Loucy (cell line): ENCODE measurements around the gene MAP4K2.

ENCODE experiments used
- EZH2phosphoT487 ChIP-seq: fragments of 200-600 bp; IDR thresholded peaks from 2 replicates; pipeline ENCODE4 v1.6.1; 2018; ENCODE audit warnings: antibody characterized with exemption, mild to moderate bottlenecking, moderate library complexity, borderline replicate concordance
- TF ChIP-seq, protein P1 (sequence below): fragments of 200-600 bp; sonication (generic); conservative IDR thresholded peaks from 2 replicates; pipeline ENCODE4 v1.5.1; 2014; ENCODE audit warnings: mild to moderate bottlenecking, antibody characterized with exemption, low read length

DNA sequence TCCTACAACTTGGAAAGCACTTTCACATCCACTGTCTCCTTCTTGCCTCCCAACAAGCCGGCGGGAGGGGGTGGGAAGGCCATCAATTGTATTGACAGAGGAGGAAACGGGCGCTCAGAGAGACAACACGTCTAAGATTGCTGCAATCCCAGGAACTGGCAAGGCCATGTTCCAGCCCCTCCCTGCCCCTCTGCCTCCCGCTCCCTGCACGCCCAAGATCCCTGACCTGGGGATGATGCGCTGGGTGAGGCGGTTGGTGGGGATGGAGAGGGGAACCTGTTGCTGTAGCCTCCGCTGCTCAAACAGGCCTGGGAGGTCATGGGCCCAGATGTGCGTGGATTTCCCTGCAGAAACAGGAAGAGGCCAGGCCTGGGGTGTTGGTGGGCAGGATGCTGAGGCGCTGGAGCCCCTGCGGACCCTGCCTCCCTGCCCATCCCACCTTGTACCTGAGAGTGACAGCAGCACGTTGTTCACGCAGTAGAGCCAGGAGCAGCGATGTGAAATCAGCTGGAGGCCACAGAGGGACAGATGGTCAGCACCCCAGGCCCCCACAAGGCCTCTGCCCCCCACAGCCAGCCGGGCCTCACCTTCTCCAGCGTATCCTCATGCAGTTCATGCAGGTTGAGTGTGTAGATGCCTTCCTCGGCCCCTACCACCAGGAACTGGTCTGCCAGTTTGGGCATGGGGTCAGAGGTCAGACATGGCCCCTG, 6.8 kb downstream of the MAP4K2 start:
- TF ChIP-seq, protein P1, sequence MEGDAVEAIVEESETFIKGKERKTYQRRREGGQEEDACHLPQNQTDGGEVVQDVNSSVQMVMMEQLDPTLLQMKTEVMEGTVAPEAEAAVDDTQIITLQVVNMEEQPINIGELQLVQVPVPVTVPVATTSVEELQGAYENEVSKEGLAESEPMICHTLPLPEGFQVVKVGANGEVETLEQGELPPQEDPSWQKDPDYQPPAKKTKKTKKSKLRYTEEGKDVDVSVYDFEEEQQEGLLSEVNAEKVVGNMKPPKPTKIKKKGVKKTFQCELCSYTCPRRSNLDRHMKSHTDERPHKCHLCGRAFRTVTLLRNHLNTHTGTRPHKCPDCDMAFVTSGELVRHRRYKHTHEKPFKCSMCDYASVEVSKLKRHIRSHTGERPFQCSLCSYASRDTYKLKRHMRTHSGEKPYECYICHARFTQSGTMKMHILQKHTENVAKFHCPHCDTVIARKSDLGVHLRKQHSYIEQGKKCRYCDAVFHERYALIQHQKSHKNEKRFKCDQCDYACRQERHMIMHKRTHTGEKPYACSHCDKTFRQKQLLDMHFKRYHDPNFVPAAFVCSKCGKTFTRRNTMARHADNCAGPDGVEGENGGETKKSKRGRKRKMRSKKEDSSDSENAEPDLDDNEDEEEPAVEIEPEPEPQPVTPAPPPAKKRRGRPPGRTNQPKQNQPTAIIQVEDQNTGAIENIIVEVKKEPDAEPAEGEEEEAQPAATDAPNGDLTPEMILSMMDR = no peak
- TF ChIP-seq EZH2phosphoT487 = no peak
